Astrocyte (in vitro differentiated cells and primary cell): ENCODE measurements around the gene NOL4L. TPM values are rescaled to one million over a fixed set of nuclear protein-coding genes. Genes with fewer than 3 reads are reported as not detected.
A peak's percentile ranks its signal among the peaks of the same experiment; 100 is the strongest.

Source experiments
- DNase-seq: peaks from one replicate; pipeline ENCODE4 v3.0.0-alpha.2; 2010; ENCODE audit warnings: low read depth
- FAIRE-seq: peaks from 2 replicates; lab custom pipeline; 2011; peaks lifted over from hg19 to GRCh38; lab: Jason Lieb, UNC
- H2AFZ ChIP-seq: 2 replicates; pipeline ENCODE4 v1.6.0; 2012; ENCODE audit warnings: low read depth, low read length, inconsistent platforms
- H3K27ac ChIP-seq: 2 replicates; pipeline ENCODE4 v1.5.1; 2011; ENCODE audit warnings: low read depth, low read length, inconsistent platforms
- H3K27me3 ChIP-seq: 2 replicates; pipeline ENCODE4 v1.6.0; 2011; ENCODE audit warnings: low read length, inconsistent platforms; ENCODE audit not compliant: insufficient read depth
- H3K36me3 ChIP-seq: 2 replicates; pipeline ENCODE4 v1.5.1; 2011; ENCODE audit warnings: low read length, inconsistent platforms; ENCODE audit not compliant: insufficient read depth
- H3K4me1 ChIP-seq: 2 replicates; pipeline ENCODE4 v1.5.1; 2011; ENCODE audit warnings: low read length, inconsistent platforms; ENCODE audit not compliant: insufficient read depth
- H3K4me2 ChIP-seq: 2 replicates; pipeline ENCODE4 v1.6.0; 2012; ENCODE audit warnings: low read length, inconsistent platforms
- H3K4me3 ChIP-seq: 2 replicates; pipeline ENCODE4 v1.5.1; 2011; ENCODE audit warnings: low read depth, mild to moderate bottlenecking, low read length, inconsistent platforms; ENCODE audit not compliant: insufficient read depth
- H3K79me2 ChIP-seq: 2 replicates; pipeline ENCODE4 v1.6.0; 2012; ENCODE audit warnings: mild to moderate bottlenecking, low read length, inconsistent platforms; ENCODE audit not compliant: insufficient read depth
- H3K9ac ChIP-seq: 2 replicates; pipeline ENCODE4 v1.6.0; 2012; ENCODE audit warnings: mild to moderate bottlenecking, low read length, inconsistent platforms
- H3K9me3 ChIP-seq: 2 replicates; pipeline ENCODE4 v1.5.1; 2012; ENCODE audit warnings: low read depth, mild to moderate bottlenecking, low read length, inconsistent platforms; ENCODE audit not compliant: insufficient read depth
- H4K20me1 ChIP-seq: 2 replicates; pipeline ENCODE4 v1.6.0; 2012; ENCODE audit warnings: low read length, inconsistent platforms; ENCODE audit not compliant: insufficient read depth
- H3K27ac Mint-ChIP-seq: one replicate; pipeline ENCODE4 v1.8.0; 2021; ENCODE audit warnings: mild to moderate bottlenecking, mixed read lengths; ENCODE audit not compliant: unreplicated experiment
- H3K27me3 Mint-ChIP-seq: one replicate; pipeline ENCODE4 v1.8.0; 2021; ENCODE audit warnings: low read depth, mixed read lengths; ENCODE audit not compliant: unreplicated experiment
- H3K36me3 Mint-ChIP-seq: one replicate; pipeline ENCODE4 v1.8.0; 2021; ENCODE audit warnings: low read depth, mixed read lengths; ENCODE audit not compliant: unreplicated experiment
- H3K4me1 Mint-ChIP-seq: one replicate; pipeline ENCODE4 v1.8.0; 2021; ENCODE audit warnings: low read depth, mixed read lengths; ENCODE audit not compliant: unreplicated experiment
- H3K4me3 Mint-ChIP-seq: one replicate; pipeline ENCODE4 v1.8.0; 2021; ENCODE audit warnings: mild to moderate bottlenecking, moderate library complexity, mixed read lengths; ENCODE audit not compliant: unreplicated experiment
- H3K9me3 Mint-ChIP-seq: one replicate; pipeline ENCODE4 v1.8.0; 2021; ENCODE audit warnings: mild to moderate bottlenecking, mixed read lengths; ENCODE audit not compliant: unreplicated experiment
- CTCF ChIP-seq: IDR thresholded peaks from 2 replicates; pipeline ENCODE4 v1.5.1; 2011; ENCODE audit warnings: low read depth, mild to moderate bottlenecking, inconsistent platforms, low read length, moderate library complexity; ENCODE audit not compliant: insufficient read depth
- EZH2 ChIP-seq: IDR thresholded peaks from 2 replicates; pipeline ENCODE4 v1.6.1; 2012; ENCODE audit warnings: mild to moderate bottlenecking, low read length, inconsistent platforms; ENCODE audit not compliant: insufficient read depth
- total RNA-seq: library from RNA; stranded (reverse); gene quantifications from 2 replicates; pipeline ENCODE4 v1.2.1, GENCODE V29; 2021

Gene NOL4L
- total RNA-seq, 1 donor from 2014 or later: 35.5 TPM

GRCh38 chr20:32563311-32564272 is 21.5 kb downstream of the NOL4L start:
- H3K4me3 ChIP-seq: no peak overlapping the region
- no peaks in the 10 kb centered on the region for H3K36me3 ChIP-seq
- peaks cover 11% of the 10 kb centered on the region for H4K20me1 ChIP-seq
- TF ChIP-seq CTCF (no peak), EZH2 (no peak)
- no peak overlapping the region for H3K27ac ChIP-seq
- peaks cover 5% of the 10 kb centered on the region for H3K4me1 ChIP-seq
- H2AFZ ChIP-seq: no peak overlapping the region
- no peak overlapping the region for H3K4me3 Mint-ChIP-seq
- H3K36me3 Mint-ChIP-seq: peaks cover 5% of the 10 kb centered on the region
- no peaks in the 10 kb centered on the region for H3K27me3 ChIP-seq
- H3K9me3 ChIP-seq: no peaks in the 10 kb centered on the region
- H3K27me3 Mint-ChIP-seq: peaks cover 6% of the 10 kb centered on the region
- H3K27ac Mint-ChIP-seq: no peak overlapping the region
- no peak overlapping the region for H3K9ac ChIP-seq
- no peak for DNase-seq
- no peak overlapping the region for H3K4me2 ChIP-seq
- H3K79me2 ChIP-seq: no peaks in the 10 kb centered on the region
- no peak for FAIRE-seq
- H3K9me3 Mint-ChIP-seq: no peaks in the 10 kb centered on the region
- peaks cover 6% of the 10 kb centered on the region for H3K4me1 Mint-ChIP-seq

- Histone ChIP-seq H3K4me2 (no peak overlapping the region), H3K27me3 (no peaks in the 10 kb centered on the region), H3K79me2 (no peaks in the 10 kb centered on the region), H3K4me3 (no peak overlapping the region), H3K27ac (no peak overlapping the region), H3K9ac (no peak overlapping the region), H4K20me1 (peaks cover 5% of the 10 kb centered on the region), H2AFZ (no peak overlapping the region), H3K4me1 (peaks cover 5% of the 10 kb centered on the region), H3K9me3 (no peaks in the 10 kb centered on the region), H3K36me3 (no peaks in the 10 kb centered on the region)
- H3K27me3 Mint-ChIP-seq: peaks cover 8% of the 10 kb centered on the region
- no peak overlapping the region for H3K4me3 Mint-ChIP-seq
- no peak for TF ChIP-seq CTCF
- TF ChIP-seq EZH2: no peak
- H3K4me1 Mint-ChIP-seq: peaks cover 6% of the 10 kb centered on the region
- peak overlapping the region; percentile 72 for H3K27ac Mint-ChIP-seq
- DNase-seq: no peak
- no peak for FAIRE-seq
- peaks cover 5% of the 10 kb centered on the region for H3K36me3 Mint-ChIP-seq
- H3K9me3 Mint-ChIP-seq: no peaks in the 10 kb centered on the region
Measured at GRCh38 chr20:32562495-32562911, 22.6 kb downstream of the NOL4L start.
